Astrocyte of the cerebellum (primary cell): ENCODE measurements around the gene CDC6.
A peak's percentile ranks its signal among the peaks of the same experiment; 100 is the strongest.

Source experiments
- DNase-seq: peaks from one replicate; pipeline ENCODE4 v3.0.0-alpha.2; 2011; ENCODE audit warnings: low read depth
- H3K4me3 ChIP-seq: 2 replicates; pipeline ENCODE4 v1.5.1; 2011; ENCODE audit warnings: mild to moderate bottlenecking, low read depth, low read length, moderate library complexity
- in situ Hi-C: cut with HindIII; loops from 2 replicates; pipeline ENCODE4 v1.10.0; 2017; ENCODE audit warnings: low sequenced_read_pairs
- TF ChIP-seq, protein P1 (sequence below): IDR thresholded peaks from 2 replicates; pipeline ENCODE4 v1.5.1; 2012; ENCODE audit warnings: low read length, low read depth, moderate library complexity, mild to moderate bottlenecking; ENCODE audit errors: missing control alignments

Gene CDC6

DNA sequence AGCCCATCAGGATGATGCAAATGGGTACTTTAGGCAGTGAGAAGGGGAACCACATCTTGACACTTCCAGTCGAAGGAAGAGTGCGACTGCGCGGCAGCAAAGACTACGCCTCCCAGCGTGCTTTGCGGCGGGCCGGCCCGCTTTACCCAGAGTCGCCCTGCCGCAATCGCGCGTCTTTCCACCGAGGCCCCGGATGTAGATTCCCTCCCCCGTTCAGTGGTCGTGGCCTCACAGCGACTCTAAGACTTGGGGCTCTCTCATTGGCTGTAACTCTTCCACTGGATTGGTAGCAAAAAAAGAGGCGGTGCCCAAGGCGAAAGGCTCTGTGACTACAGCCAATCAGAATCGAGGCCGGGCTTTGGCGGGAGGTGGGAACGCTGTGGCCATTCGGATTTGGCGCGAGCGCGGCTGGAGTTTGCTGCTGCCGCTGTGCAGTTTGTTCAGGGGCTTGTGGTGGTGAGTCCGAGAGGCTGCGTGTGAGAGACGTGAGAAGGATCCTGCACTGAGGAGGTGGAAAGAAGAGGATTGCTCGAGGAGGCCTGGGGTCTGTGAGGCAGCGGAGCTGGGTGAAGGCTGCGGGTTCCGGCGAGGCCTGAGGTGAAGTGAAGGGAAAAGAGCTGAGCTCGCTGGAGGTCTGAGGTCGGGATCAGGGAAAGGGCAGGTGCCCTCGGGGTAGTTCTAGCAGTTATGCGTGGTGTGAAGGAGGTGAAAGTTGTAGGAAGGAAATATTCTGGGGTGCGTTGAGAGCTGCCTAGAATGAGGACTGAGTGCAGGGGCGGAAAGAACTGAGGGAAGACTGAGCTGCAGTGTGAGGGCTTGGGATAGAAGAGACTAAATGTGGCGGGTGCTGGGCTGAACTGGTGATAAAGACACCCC is at the start of gene CDC6:
Gene CDC6 (plus strand): TSS at position 386 of the 876 bp plus-strand sequence. CDS start 1,542 bp downstream, outside the sequence.
- TF ChIP-seq, protein P1, sequence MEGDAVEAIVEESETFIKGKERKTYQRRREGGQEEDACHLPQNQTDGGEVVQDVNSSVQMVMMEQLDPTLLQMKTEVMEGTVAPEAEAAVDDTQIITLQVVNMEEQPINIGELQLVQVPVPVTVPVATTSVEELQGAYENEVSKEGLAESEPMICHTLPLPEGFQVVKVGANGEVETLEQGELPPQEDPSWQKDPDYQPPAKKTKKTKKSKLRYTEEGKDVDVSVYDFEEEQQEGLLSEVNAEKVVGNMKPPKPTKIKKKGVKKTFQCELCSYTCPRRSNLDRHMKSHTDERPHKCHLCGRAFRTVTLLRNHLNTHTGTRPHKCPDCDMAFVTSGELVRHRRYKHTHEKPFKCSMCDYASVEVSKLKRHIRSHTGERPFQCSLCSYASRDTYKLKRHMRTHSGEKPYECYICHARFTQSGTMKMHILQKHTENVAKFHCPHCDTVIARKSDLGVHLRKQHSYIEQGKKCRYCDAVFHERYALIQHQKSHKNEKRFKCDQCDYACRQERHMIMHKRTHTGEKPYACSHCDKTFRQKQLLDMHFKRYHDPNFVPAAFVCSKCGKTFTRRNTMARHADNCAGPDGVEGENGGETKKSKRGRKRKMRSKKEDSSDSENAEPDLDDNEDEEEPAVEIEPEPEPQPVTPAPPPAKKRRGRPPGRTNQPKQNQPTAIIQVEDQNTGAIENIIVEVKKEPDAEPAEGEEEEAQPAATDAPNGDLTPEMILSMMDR, result no peak
- peak; percentile 99 for DNase-seq
- H3K4me3 ChIP-seq, result peak within 1 kb of the TSS; percentile 68
- in situ Hi-C loops, result no loop called here

- TF ChIP-seq, protein P1, result no peak
- H3K4me3 ChIP-seq, result no peak overlapping the region
- in situ Hi-C loops, result no loop called here
- DNase-seq, result no peak
These were observed 46.3 kb upstream of the CDC6 start for GRCh38 chr17:40241252-40241834.

GRCh38 chr17:40242774-40243173 is 44.9 kb upstream of the CDC6 start:
- DNase-seq, result no peak
- in situ Hi-C loops, result no loop called here
- H3K4me3 ChIP-seq, result no peak overlapping the region
- TF ChIP-seq, protein P1, result no peak

- in situ Hi-C loops, result no loop called here
These were observed 43.9 kb upstream of the CDC6 start for GRCh38 chr17:40243761-40244160.

DNA sequence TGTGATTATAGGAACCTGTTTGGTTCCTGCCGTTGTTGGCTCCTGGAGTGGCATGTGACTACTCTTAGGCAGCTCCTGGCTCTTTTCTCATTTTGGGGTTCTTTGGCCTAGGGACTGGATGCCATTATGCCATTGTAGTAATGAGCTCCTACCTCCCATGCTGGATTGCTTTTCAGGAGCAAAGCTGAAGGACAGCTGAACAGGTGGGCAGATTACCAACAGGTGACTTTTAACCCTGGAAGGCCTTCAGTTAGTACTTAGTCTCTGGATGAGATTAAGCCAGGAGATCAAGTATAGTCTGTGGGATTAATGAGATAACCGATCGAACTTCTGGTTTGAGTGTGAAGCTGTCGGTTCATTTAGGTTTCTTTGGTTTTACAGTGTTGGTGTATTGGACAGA is 43.4 kb upstream of the CDC6 start:
- TF ChIP-seq, protein P1, result no peak
- H3K4me3 ChIP-seq, result no peak overlapping the region
- in situ Hi-C loops, result no loop called here
- DNase-seq, result no peak

More at GRCh38 chr17:40243761-40244160, 43.9 kb upstream of the CDC6 start:
- DNase-seq, result no peak
- TF ChIP-seq, protein P1, result no peak
- no peak overlapping the region for H3K4me3 ChIP-seq

- DNase-seq, result no peak
- in situ Hi-C loops, result no loop called here
- TF ChIP-seq, protein P1, result no peak
- no peak overlapping the region for H3K4me3 ChIP-seq
These were observed 39.7 kb upstream of the CDC6 start for GRCh38 chr17:40247926-40248495.
